Measurements from ENCODE around the gene ZNF609.

Gene ZNF609

DNA sequence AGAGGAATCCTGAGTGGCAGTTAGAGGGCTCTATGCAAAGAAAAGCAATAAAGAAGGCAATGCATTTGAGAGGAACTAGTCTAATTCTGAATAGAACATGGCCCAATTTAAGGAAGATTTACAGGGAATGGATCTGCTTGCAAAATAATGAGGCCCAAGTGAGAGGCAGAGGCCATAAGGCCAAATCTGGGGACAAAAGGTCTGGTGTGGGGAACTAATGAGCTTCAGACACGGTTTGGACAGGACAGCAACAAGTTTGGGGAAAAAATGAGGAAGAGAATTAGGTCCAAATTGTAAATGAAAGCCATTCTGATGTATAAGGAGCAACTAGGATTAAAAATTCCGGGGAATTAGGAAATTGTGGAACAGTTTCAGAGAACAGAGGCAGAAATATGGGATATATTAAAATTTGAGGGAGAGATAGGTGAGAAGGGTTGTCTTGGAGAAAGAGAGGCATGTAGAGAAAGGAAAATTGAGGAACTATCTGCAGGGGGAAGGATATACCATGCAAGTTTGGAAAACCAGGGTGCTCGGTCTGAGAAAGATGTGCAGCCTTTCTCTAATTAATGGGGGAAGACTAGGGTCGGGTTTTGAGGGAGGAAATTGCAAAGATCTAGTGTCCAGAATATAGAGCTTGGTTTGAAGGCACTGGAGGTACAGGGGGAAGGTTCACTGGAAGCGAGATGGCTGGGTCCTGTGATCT, 241.3 kb downstream of the ZNF609 start:
- no peak for DNase-seq
- peaks cover 8% of the 10 kb centered on the region for H3K36me3 ChIP-seq (ENCODE audit: control insufficient read depth, insufficient read depth, low read length)
- no peak overlapping the region for H2BK15ac ChIP-seq (replicated peaks; ENCODE audit: low read depth)
- H2BK5ac ChIP-seq (ENCODE audit: low read length): peak overlapping the region; percentile 71
- H3K79me1 ChIP-seq (ENCODE audit: low read length): peaks cover 10% of the 10 kb centered on the region
- H3K9ac ChIP-seq (ENCODE audit: low read length): peak overlapping the region; percentile 94
- peaks cover 47% of the 10 kb centered on the region for H3K79me2 ChIP-seq (ENCODE audit: control insufficient read depth, insufficient read depth, low read length)
- H3K4me1 ChIP-seq (ENCODE audit: control insufficient read depth, low read depth, low read length): peaks cover 23% of the 10 kb centered on the region
- H3K4me3 ChIP-seq (ENCODE audit: low read length): peak overlapping the region; percentile 69
- H3K56ac ChIP-seq (ENCODE audit: low read length): peak overlapping the region; percentile 94
- no peak overlapping the region for H4K8ac ChIP-seq (ENCODE audit: low read depth, low read length)
- peak overlapping the region; percentile 88 for H3K4me2 ChIP-seq (ENCODE audit: low read length)
- peak overlapping the region; percentile 44 for H3K18ac ChIP-seq (ENCODE audit: low read length)
- no CpG with 5 or more reads among the region's 5 CpGs for WGBS (ENCODE audit: extremely low coverage, insufficient coverage, low lambda C conversion rate)
- H4K5ac ChIP-seq (ENCODE audit: low read length): no peak overlapping the region
- no peaks in the 10 kb centered on the region for H3K27me3 ChIP-seq (ENCODE audit: insufficient read depth, low read length, poor library complexity)
- no peak overlapping the region for H3K23ac ChIP-seq (ENCODE audit: low read length)
- peak overlapping the region; percentile 89 for H3K27ac ChIP-seq (ENCODE audit: low read depth, low read length)
- peak overlapping the region; percentile 72 for H2AK5ac ChIP-seq (ENCODE audit: low read length)
- H2BK120ac ChIP-seq (ENCODE audit: low read depth, low read length): no peak overlapping the region
- H3K4ac ChIP-seq (ENCODE audit: low read depth, low read length): no peak overlapping the region

- Histone ChIP-seq H3K23ac (ENCODE audit: low read length) (no peak overlapping the region), H4K5ac (ENCODE audit: low read length) (no peak overlapping the region), H2BK5ac (ENCODE audit: low read length) (peak overlapping the region; percentile 75), H3K18ac (ENCODE audit: low read length) (peak overlapping the region; percentile 9), H3K4ac (ENCODE audit: low read depth, low read length) (peak overlapping the region; percentile 61), H3K27me3 (ENCODE audit: insufficient read depth, low read length, poor library complexity) (no peaks in the 10 kb centered on the region), H3K4me3 (ENCODE audit: low read length) (peak overlapping the region; percentile 69), H3K79me1 (ENCODE audit: low read length) (peaks cover 10% of the 10 kb centered on the region), H3K36me3 (ENCODE audit: control insufficient read depth, insufficient read depth, low read length) (peaks cover 8% of the 10 kb centered on the region), H3K27ac (ENCODE audit: low read depth, low read length) (peak overlapping the region; percentile 87), H3K79me2 (ENCODE audit: control insufficient read depth, insufficient read depth, low read length) (peaks cover 39% of the 10 kb centered on the region), H4K8ac (ENCODE audit: low read depth, low read length) (no peak overlapping the region), H3K9ac (ENCODE audit: low read length) (peak overlapping the region; percentile 94), H2BK120ac (ENCODE audit: low read depth, low read length) (peak overlapping the region; percentile 40), H3K4me1 (ENCODE audit: control insufficient read depth, low read depth, low read length) (peaks cover 23% of the 10 kb centered on the region), H3K4me2 (ENCODE audit: low read length) (peak overlapping the region; percentile 88), H3K56ac (ENCODE audit: low read length) (peak overlapping the region; percentile 94), H2BK15ac (replicated peaks; ENCODE audit: low read depth) (no peak overlapping the region), H2AK5ac (ENCODE audit: low read length) (peak overlapping the region; percentile 72)
- WGBS (ENCODE audit: extremely low coverage, insufficient coverage, low lambda C conversion rate): no CpG with 5 or more reads among the region's 62 CpGs
- DNase-seq: peak; percentile 97
Observed at GRCh38 chr15:64702816-64703631, 242.6 kb downstream of the ZNF609 start.

GRCh38 chr15:64703632-64703959, 243.2 kb downstream of the ZNF609 start:
- DNase-seq: peak; percentile 53
- Histone ChIP-seq H3K4me1 (ENCODE audit: control insufficient read depth, low read depth, low read length) (peaks cover 23% of the 10 kb centered on the region), H3K9ac (ENCODE audit: low read length) (peak overlapping the region; percentile 57), H4K5ac (ENCODE audit: low read length) (no peak overlapping the region), H3K4ac (ENCODE audit: low read depth, low read length) (peak overlapping the region; percentile 22), H2BK15ac (replicated peaks; ENCODE audit: low read depth) (no peak overlapping the region), H3K27me3 (ENCODE audit: insufficient read depth, low read length, poor library complexity) (no peaks in the 10 kb centered on the region), H3K23ac (ENCODE audit: low read length) (no peak overlapping the region), H3K79me2 (ENCODE audit: control insufficient read depth, insufficient read depth, low read length) (peaks cover 34% of the 10 kb centered on the region), H2BK5ac (ENCODE audit: low read length) (peak overlapping the region; percentile 76), H3K27ac (ENCODE audit: low read depth, low read length) (peak overlapping the region; percentile 7), H2BK120ac (ENCODE audit: low read depth, low read length) (no peak overlapping the region), H2AK5ac (ENCODE audit: low read length) (peak overlapping the region; percentile 98), H3K4me3 (ENCODE audit: low read length) (no peak overlapping the region), H3K79me1 (ENCODE audit: low read length) (peaks cover 10% of the 10 kb centered on the region), H3K4me2 (ENCODE audit: low read length) (peak overlapping the region; percentile 8), H3K56ac (ENCODE audit: low read length) (peak overlapping the region; percentile 46), H3K36me3 (ENCODE audit: control insufficient read depth, insufficient read depth, low read length) (peaks cover 8% of the 10 kb centered on the region), H3K18ac (ENCODE audit: low read length) (no peak overlapping the region), H4K8ac (ENCODE audit: low read depth, low read length) (no peak overlapping the region)
- no CpG with 5 or more reads among the region's 7 CpGs for WGBS (ENCODE audit: extremely low coverage, insufficient coverage, low lambda C conversion rate)

DNA sequence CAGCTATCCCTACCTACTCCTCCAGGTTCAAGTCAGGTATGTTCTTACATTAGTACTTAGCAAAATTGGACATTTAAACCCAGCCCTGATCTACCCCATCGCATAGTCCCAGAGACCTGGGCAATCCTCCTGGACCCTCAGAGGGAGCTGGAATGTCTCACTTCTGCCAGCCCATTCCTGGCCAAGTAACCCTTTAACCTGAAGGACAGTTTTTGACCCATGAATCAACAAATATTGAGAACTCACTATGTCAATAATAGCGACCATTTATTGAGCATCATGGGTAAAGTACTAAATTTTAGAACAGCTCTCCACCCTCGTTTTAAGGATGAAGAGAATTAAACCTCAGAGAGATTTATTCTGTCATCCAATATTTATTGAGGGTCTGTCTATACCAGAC, 244.6 kb downstream of the ZNF609 start:
- H3K4me2 ChIP-seq (ENCODE audit: low read length): no peak overlapping the region
- no peak overlapping the region for H2BK15ac ChIP-seq (replicated peaks; ENCODE audit: low read depth)
- H3K18ac ChIP-seq (ENCODE audit: low read length): no peak overlapping the region
- no peak overlapping the region for H2AK5ac ChIP-seq (ENCODE audit: low read length)
- no peaks in the 10 kb centered on the region for H3K27me3 ChIP-seq (ENCODE audit: insufficient read depth, low read length, poor library complexity)
- peaks cover 20% of the 10 kb centered on the region for H3K79me2 ChIP-seq (ENCODE audit: control insufficient read depth, insufficient read depth, low read length)
- no peak overlapping the region for H3K27ac ChIP-seq (ENCODE audit: low read depth, low read length)
- no peak overlapping the region for H4K8ac ChIP-seq (ENCODE audit: low read depth, low read length)
- peaks cover 6% of the 10 kb centered on the region for H3K79me1 ChIP-seq (ENCODE audit: low read length)
- H3K4me3 ChIP-seq (ENCODE audit: low read length): no peak overlapping the region
- no peak overlapping the region for H3K9ac ChIP-seq (ENCODE audit: low read length)
- H3K4ac ChIP-seq (ENCODE audit: low read depth, low read length): no peak overlapping the region
- no peak for DNase-seq
- WGBS (ENCODE audit: extremely low coverage, insufficient coverage, low lambda C conversion rate): no CpG with 5 or more reads among the region's 3 CpGs
- no peak overlapping the region for H3K56ac ChIP-seq (ENCODE audit: low read length)
- H2BK120ac ChIP-seq (ENCODE audit: low read depth, low read length): no peak overlapping the region
- H3K23ac ChIP-seq (ENCODE audit: low read length): no peak overlapping the region
- H2BK5ac ChIP-seq (ENCODE audit: low read length): no peak overlapping the region
- H3K4me1 ChIP-seq (ENCODE audit: control insufficient read depth, low read depth, low read length): peaks cover 11% of the 10 kb centered on the region
- H4K5ac ChIP-seq (ENCODE audit: low read length): no peak overlapping the region
- H3K36me3 ChIP-seq (ENCODE audit: control insufficient read depth, insufficient read depth, low read length): peaks cover 8% of the 10 kb centered on the region

DNA sequence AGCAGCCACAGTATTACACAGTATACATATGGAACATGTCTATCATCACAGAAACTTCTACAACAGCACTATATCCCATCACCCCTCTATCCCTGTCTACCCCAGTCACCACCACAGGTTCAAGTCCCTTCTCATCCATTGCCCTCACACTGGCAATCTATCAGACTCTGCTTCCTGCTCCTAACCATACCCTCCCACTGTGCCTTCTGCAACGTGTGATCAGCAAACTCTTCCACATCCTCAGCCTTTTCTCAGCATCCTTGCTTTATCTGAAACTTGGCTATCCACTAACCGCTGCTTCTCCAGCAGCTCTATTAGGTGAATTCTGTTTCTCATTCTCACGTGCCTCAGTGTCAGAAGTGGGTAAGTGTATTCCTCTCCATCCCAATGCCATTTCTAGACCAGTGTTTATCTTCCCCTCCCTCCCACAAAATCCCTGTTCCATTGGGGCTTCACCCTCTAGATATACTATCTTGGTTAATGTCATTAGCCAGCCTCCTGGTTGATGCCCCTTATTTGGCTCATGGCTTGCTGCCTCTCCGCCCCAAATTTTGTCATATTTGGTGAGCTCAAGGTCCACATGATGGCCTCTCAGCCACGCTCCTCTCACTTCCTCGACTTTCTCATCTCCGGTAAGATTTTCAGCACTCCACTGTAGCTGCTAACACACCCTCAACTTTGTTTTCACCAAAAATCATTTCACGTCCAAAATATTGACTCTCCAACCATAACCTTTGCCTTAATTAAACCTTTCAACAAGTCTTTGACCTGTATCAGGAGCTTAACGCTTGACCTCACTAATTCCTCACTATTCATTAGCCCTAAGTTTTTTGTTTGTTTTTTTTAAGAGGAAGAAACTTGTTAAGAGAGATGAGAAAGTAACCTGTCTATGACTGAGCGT, 245.9 kb downstream of the ZNF609 start:
- peaks cover 6% of the 10 kb centered on the region for H3K4me1 ChIP-seq (ENCODE audit: control insufficient read depth, low read depth, low read length)
- H3K18ac ChIP-seq (ENCODE audit: low read length): no peak overlapping the region
- H3K4ac ChIP-seq (ENCODE audit: low read depth, low read length): no peak overlapping the region
- H4K8ac ChIP-seq (ENCODE audit: low read depth, low read length): peak overlapping the region; percentile 16
- no peak overlapping the region for H3K27ac ChIP-seq (ENCODE audit: low read depth, low read length)
- no peak overlapping the region for H3K4me3 ChIP-seq (ENCODE audit: low read length)
- H3K23ac ChIP-seq (ENCODE audit: low read length): no peak overlapping the region
- H4K5ac ChIP-seq (ENCODE audit: low read length): no peak overlapping the region
- H3K4me2 ChIP-seq (ENCODE audit: low read length): no peak overlapping the region
- no CpG with 5 or more reads among the region's 10 CpGs for WGBS (ENCODE audit: extremely low coverage, insufficient coverage, low lambda C conversion rate)
- H2BK120ac ChIP-seq (ENCODE audit: low read depth, low read length): no peak overlapping the region
- peaks cover 12% of the 10 kb centered on the region for H3K79me2 ChIP-seq (ENCODE audit: control insufficient read depth, insufficient read depth, low read length)
- no peak for DNase-seq
- H3K36me3 ChIP-seq (ENCODE audit: control insufficient read depth, insufficient read depth, low read length): peaks cover 9% of the 10 kb centered on the region
- no peak overlapping the region for H2BK15ac ChIP-seq (replicated peaks; ENCODE audit: low read depth)
- no peak overlapping the region for H3K9ac ChIP-seq (ENCODE audit: low read length)
- H3K56ac ChIP-seq (ENCODE audit: low read length): no peak overlapping the region
- peaks cover 6% of the 10 kb centered on the region for H3K79me1 ChIP-seq (ENCODE audit: low read length)
- H2AK5ac ChIP-seq (ENCODE audit: low read length): no peak overlapping the region
- H3K27me3 ChIP-seq (ENCODE audit: insufficient read depth, low read length, poor library complexity): no peaks in the 10 kb centered on the region
- no peak overlapping the region for H2BK5ac ChIP-seq (ENCODE audit: low read length)

All from mesendoderm (in vitro differentiated cells).